Activated CD8-positive, alpha-beta memory T cell treated with anti-CD3 and anti-CD28 coated beads, Interleukin-2, amount 50 U/mL, for 1 hour (primary cell): ENCODE data around the gene MAPK9.
"Not testable (repeated sequence)": the region's sequence is repeated elsewhere in the genome, so short reads cannot be mapped to it uniquely, and the experiment has no call there.

Source experiments
- DNase-seq: peaks from one replicate; pipeline ENCODE4 v3.0.0-alpha.2; 2020; ENCODE audit errors: extremely low read depth

Gene MAPK9

DNA sequence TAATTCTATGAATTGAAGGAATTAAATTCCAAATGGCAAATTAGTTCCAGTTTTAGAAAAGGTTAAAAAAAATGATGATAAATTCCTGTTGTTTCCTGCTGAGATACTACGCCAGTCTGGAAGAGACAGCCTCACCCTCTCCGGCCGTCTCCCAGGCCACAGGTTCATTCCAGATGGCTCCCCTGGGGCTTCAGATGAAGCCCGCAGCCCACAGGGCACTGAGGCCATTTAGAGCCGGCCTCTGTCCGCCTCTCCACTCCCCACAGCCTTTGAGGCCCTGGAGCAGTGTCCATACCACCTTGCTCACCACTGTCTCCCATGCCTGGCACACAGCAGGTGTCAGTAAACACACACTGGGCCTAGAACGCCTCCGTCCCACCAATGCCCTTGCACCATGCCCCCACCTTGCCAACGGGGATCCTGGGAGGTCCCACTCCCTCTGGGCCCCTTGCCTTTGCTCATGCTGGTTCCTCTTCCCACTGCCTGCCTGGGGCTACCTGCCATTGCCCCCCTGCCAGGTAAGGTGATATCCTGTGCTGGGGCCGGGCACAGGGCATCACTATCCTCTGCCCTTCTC lies 35.2 kb upstream of the MAPK9 start:
- no peak for DNase-seq

- no peak for DNase-seq
Measured at GRCh38 chr5:180324601-180324950, 32.7 kb upstream of the MAPK9 start.

DNA sequence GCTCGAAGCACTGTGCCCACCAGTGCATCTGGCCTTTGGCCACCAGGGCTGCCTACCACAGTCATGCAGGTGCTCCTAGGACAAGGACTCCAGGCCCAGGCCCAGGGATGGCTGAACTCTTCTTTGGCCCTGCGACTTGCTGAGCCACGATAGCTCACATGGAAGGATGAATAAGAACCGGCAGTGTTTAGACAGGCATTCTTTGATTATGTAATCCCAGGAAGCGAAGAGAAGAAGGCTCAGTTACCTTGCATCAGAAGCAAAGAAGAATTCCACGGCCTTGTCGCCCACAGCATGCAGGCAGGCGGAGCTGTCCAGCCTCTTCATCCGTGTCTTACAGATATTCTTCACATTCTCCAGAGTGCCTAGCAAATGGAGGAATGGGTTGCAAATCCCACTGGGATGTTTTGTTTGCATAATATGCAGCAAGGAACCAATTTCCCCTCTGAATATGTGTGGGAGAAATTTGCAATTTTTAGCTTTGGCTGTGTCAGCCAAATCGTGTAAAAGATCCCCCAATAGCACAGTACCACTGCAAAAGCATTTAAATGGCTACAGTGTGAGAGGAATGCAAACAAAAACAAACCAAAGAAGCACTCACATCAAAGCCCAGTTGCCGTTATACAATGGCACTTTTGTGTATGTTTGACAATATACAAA lies 32.2 kb upstream of the MAPK9 start:
- no peak for DNase-seq

DNA sequence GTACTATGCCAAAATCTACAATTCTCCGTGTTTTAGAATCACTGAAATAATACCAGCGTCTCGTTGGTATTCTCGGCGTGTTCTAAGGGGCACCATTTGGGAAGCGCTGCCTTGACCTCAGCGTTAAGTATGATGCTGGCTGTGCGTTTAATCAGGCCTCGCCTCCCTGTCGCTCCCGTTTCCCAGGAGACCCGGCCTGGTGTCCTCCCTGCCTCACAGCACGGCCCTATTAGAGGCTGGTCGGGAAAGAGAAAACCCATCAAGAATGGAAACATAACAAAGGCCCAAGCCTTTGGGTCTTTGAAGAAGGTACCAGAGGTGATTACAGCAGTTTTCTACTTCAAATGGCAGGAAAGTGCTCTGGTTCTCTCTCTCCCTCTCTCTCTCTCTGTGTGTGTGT lies 31.3 kb upstream of the MAPK9 start:
- no peak for DNase-seq

- DNase-seq: no peak
Measured at GRCh38 chr5:180318456-180319089, 26.7 kb upstream of the MAPK9 start.

DNA sequence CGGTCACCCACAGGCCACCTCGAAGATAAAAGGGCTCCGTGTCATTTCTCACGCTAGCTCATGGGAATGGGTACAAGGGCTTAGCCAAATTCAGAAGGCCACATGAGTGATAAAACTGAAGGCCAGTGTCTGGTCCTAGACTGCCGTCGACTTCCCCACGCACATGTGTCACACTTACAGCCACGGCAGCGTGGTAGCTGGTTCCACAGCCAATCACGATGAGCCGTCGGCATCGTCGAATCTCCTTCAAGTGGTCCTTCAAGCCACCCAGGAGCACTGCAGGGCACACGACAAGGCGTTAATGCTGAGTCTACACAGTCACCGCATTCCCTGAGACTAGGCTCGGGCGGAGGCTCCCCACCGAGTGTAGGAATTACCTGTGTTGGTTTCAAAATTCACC lies 24.7 kb upstream of the MAPK9 start:
- DNase-seq: no peak

- no peak for DNase-seq
Measured at GRCh38 chr5:180315762-180316212, 23.9 kb upstream of the MAPK9 start.

- no peak for DNase-seq
Measured at GRCh38 chr5:180313677-180314505, 22.0 kb upstream of the MAPK9 start.

DNA sequence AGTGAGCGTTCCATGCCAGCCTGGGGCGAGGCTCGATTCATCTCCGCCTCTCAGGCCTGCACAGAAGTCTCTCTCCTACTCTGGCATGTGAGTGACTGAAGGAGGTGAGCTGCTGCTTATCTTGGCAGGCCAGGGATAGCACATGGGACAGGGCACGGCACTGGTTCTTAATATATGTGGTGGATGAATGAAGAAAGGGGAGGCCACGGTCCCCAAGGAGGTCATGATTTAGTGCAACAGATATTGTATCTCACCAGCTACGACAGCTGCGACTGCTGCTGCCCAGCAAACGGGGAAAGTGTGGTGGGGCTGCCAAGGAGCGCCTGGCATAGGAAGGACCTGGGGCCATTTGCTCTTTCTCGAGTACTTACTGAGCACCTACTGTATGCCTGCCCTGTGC lies 19.3 kb upstream of the MAPK9 start:
- no peak for DNase-seq

DNA sequence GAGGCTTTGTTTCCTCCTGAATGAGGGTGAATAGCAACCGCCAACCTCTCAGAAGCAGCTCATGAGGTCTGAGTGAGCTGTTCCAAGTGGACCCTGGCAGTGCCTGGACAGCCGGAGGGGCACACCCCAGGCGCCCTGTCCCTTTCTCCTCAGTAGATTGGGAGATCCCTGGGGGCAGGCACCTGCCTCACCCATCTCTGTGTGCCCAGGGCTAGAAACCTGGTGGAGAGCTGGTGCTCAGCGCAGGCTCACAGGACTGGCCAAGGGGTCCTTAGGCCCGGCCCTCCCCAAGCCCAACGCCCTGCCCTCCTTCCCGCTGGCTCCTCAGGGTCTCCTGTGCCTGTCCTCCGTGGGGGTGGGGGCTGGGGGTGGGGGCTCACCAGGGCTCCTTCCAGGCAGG lies 14.9 kb upstream of the MAPK9 start:
- DNase-seq: no peak

DNA sequence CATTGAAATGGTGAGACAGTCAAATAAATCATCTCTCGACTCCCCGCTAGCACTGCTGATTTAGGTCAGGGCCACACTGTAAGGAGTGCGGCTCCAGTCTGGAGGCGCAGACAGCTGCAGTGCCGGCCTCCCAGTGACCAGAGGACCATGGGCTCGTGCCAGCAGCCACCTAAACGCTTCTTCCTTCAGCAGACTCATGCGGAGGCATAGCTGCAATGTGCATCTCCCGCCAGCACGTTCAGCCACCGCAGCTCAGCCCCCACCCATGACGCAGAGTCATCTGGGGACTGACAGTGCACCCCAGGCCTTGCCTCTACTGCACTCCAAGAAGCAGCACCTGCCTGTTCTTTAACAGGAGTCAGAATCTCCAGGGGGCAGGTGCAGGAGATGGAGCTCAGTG lies 13.6 kb upstream of the MAPK9 start:
- no peak for DNase-seq

DNA sequence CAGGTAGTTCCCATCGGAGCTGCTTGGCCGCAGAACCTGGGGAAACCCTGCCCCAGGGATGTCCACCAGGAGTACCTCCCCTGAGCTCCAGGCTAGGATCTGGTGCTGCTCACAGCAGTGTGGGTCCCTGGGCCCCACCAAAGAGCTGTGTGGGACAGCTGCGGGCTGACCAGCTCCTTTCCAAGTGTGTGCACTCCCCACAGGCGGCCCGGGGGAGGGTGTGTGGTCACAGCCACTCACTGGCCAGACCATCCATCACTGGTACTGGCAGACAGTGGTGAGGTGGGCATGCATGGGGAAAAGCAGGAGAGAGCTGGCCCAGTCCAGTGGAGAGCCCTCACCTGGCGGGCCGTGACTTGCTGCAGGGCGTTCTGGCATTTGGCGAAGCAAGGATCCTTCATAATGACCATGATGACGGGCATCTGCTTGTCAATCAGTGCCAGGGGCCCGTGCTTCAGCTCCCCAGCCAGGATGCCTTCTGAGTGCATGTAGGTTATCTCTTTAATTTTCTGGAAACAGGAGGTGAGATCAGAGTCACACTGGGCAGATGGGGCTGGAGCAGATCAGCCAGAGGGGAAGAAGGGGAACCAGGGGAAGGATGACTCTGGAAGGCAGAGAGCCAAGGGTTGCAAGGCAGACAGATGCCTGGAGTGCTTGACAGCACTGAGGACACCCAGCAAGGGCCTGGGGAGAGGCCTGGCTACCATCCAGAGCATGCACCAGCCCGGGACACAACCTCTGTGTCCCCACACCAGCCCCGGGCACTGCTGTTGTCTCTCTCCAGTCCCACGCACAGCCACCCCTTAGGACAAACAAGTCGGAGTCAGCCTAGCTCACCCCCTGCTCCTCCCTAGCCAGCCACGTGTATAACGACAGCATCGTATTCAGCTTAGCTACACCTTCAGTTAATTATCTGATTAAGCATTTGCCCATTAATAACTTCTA lies 12.8 kb upstream of the MAPK9 start:
- DNase-seq: no peak

GRCh38 chr5:180304016-180304292 lies 12.1 kb upstream of the MAPK9 start:
- no peak for DNase-seq

DNA sequence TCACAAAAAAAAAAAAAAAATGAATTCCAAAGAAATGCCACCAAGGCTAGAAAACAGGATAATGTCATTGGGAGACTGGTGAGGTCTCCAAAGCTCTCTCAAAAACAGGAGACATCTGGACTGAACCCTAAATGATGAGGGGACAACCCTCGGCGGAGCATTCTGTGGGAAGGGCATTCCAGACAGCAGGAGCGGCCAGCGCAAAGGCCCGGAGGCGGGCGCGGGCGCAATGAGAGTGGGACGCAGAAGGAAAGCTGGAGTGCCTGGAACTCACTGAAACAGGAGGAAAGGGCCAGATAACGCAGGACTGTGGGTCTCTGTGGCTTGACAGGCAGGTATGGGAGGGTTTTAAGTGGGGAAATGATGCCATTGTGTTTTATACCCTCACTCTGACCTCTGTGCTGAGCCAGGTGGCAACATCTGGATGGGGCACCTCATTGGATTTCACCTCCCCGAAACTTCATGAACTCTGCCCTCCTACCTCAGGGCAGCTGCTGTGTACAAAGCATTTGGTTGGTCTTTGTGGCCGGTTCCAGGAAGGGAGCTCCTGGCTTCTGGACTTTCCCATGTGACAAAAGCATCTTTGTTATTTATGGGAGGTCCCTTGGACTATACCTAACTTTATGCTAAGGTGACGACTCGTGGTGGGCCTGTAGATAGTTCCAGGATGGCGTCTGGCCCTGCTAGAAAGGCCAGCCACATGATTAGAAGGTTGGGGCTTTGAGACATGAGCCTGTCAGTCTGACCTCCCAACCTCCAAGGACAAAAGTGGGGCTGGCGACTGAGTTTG lies 11.5 kb upstream of the MAPK9 start:
- no peak for DNase-seq

DNA sequence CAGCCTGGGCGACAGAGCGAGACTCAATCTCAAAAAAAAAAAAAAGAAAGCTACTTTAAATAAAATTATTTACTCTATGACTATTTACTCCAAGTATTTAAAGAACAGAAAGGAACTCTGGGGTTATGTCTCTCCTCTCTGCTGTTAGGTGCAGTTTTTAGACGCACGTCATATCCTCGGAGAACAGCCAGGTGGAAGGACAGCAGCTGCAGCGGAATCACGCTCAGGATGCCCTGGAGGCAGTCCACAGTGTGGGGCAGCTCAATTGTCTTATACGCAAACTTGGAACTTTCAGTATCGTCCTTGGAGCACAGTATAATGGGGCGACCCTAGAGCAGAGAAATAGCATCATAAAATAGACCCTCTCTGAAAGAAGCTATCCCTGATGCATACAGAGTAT lies 10.4 kb upstream of the MAPK9 start:
- DNase-seq: no peak

GRCh38 chr5:180301253-180301652 lies 9.4 kb upstream of the MAPK9 start:
- DNase-seq: no peak

DNA sequence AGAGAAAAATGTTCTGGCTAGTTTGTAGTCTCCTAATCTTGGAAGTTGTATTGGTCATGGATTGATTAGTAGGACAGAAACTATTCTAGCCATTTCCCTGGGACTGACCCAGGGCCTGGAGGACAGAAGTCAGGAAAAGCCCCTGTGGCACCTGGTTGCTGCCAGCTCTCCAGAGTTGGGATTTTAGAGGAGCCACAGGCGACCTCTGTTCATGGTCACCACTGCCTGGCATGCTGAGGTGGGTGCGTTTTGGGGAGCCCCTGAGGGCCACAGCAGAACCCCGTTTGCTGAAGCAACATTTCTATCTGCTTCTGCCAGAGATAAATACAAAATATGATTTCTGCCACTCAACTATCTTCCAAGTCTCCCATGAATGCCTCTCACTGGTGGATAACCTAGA lies 7.6 kb upstream of the MAPK9 start:
- DNase-seq: no peak

- not testable (repeated sequence) for DNase-seq
Measured at GRCh38 chr5:180299014-180299413, 7.1 kb upstream of the MAPK9 start.

GRCh38 chr5:180297587-180298282 lies 5.9 kb upstream of the MAPK9 start:
- DNase-seq: no peak

- DNase-seq: no peak
Measured at GRCh38 chr5:180296771-180297170, 4.9 kb upstream of the MAPK9 start.
